HG02610 (cell line): ENCODE measurements around the gene IMPDH2.
"Not testable (repeated sequence)": the region's sequence is repeated elsewhere in the genome, so short reads cannot be mapped to it uniquely, and the experiment has no call there.

Source experiments
- ATAC-seq: cut with Tn5 transposase; IDR thresholded peaks from one replicate; pipeline ENCODE4 v1.9.1; 2021; ENCODE audit warnings: mild to moderate bottlenecking, moderate library complexity; ENCODE audit not compliant: unreplicated experiment

The IMPDH2 gene

DNA sequence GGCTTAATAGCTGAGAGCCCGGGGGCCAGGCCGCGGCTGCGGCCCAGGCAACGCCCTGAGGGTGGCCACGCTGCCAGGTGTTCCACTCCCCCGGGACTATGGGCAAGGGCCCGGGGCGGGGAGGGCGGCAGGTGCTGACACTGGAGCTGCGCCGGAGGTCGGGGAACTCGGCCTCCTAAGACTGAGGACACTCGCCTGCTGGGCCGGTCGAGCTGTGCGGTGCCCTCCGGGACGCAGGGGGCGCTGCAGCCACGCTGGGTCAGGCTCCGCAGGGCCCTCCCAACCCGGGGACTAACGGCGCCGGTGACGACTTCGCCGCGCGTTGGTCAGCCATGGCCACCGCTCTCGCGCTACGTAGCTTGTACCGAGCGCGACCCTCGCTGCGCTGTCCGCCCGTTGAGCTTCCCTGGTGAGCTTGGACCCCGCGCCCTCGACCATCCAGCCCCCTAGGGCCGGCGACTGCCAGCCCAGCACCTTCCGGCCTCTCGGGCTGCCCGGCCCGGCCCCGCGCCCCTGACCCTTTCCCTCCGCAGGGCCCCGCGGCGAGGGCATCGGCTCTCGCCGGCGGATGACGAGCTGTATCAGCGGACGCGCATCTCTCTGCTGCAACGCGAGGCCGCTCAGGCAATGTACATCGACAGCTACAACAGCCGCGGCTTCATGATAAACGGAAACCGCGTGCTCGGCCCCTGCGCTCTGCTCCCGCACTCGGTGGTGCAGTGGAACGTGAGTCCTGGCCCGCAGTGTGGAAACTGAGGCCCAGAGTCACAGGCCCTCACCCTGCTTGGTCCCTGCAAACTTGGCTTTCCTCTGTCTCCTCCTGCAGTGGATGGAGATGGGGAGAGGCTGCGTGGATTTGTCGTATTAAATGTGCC, 7.1 kb downstream of the IMPDH2 start, which contains the start of gene NDUFAF3:
TSS of gene NDUFAF3 (plus strand) at position 309 of the 875 bp plus-strand sequence. CDS start at position 333, 24 bp downstream.
- peak; percentile 62 for ATAC-seq

DNA sequence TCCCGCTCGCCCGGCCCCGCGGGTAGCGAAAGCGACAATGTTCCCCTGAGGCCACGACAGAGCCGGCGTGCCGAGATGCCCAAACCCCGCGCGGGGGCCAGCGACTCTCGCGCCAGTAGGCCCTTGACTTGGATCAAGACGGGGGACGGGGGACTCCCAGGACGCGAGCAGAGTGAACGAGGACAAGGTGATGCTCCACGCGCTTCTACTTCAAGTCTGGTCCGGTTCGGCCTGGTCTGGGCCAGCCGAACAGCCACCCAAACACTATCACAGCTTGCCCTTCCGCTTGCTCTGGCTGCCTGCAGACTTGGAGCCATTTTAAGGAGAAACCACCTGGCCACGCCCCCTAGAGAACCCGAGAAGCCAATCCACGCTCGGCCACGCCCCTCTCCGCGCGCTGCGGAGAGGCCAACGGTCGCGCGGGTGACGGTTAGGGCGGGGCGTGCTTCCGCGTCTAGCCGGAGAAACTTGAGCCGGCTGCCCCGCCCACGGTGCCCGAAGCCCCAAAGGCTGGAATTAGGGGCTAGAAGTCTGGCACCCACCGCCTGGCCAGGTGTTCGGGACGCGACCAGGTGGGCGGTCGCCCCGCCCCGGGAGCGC, 7.9 kb downstream of the IMPDH2 start:
- ATAC-seq, result peak; percentile 47

DNA sequence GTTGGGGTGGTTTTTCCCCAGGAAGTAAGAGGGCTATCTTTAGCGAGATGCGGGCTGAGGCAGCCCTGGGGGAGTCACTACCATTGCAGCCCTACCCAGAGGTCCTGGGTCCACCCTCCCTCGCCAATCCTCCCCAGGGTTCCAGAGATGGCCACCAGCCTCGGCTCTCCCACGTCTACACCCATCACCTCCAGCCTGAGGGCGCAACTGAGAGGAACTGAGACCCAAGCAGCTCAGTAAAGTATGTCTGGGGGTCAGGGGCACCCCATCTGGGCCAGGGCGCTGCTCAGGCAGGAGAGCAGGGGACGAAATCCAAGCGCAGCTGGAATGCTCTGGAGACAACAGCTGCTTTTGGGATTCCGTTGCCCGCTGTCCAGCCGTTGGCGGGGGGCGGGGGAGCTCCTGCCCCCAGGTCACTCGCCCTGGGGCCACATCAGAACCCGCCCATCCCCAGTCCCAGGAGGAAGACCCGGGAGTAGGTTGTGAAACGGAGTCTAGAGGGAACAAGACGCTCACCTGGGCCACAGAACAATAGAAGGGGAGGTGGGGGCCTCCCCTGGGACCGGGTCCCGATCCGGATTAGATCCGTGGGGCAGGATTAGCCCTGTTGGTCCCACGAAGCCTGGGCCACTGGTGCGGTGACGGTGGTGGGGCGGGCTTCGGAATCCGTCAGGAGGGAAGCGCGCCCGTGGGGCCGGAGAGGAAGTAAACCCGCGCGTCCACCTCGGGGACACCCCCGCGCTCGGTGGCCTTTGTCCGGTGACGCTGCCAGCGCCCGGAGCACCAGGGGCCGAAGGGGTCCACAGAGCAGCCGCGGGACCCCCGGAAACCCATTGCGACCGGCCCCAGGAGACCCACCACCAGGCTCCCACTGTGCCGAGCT, 8.6 kb downstream of the IMPDH2 start:
- no peak for ATAC-seq

DNA sequence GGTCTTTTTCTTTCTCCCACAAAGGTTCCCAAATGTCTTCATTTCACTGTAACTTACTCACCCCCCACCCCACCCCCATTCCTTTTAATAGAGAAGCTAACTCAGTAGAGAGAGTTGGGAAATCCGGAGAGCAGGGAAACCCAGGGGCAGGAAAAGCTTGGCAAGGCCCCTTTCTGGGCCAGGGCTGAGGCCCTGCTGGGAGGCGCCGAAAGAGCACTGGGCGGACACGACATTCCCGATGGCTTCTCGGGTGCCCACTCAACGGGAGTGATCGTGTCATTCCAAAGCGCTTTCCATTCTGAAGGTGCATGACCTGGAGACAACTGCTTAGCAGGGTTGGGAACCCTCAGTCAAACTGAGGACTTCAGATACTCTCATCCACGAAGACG, 9.3 kb downstream of the IMPDH2 start:
- ATAC-seq, result no peak

DNA sequence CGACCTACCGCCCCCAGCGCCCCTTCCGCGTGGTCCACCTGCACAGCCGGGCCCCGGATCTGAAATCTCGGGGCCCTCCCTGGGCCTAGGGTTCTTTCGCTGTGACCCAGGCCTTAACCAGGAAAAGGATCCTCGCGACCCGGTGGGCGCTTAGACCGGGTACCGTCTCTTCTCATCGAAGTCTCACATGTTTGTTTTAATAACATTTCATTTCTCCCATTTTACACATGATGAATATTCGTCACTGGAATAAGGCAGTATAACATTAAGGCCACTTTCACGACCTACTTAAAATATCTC, 10.5 kb downstream of the IMPDH2 start:
- ATAC-seq, result no peak

DNA sequence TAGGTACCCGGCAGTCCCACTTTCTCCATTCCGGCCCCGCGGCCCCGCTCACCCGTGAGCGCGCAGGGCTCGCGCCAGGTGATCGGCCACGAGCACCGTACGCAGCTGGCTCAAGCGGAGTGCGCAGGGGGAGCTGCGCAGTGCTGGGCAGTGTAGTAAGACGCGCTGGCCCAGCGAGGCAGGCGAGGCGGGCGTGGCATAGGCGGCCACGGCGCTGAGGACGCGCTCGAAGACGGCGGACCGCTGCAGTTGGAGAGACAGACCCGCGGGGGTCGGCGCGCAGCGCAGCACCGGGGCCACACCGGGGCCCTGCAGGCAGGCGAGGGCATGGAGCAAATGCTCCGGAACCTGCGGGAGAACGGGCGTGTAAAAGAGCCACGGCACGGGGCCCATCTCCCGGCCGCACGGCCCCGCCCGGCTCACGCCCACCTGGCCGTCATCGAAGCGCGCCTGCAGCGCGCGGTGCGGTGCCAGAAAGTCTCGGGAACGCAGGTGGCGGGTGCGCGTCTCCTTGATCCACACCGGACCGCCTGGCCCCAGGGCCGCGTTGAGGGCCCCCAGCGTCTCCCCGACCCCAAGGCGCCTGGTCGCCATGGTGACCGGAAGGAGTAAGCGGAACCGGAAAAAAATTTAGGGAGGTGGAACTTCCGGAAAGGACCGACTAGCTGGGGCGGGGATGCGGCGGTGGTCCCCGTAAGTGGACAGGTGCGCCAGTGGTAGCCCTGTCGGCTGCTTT, 11.1 kb downstream of the IMPDH2 start, which contains the start of gene DALRD3:
TSS of gene DALRD3 (minus strand) at position 610 of the 736 bp plus-strand sequence. CDS start at position 594, 16 bp downstream.
- ATAC-seq, result no peak

DNA sequence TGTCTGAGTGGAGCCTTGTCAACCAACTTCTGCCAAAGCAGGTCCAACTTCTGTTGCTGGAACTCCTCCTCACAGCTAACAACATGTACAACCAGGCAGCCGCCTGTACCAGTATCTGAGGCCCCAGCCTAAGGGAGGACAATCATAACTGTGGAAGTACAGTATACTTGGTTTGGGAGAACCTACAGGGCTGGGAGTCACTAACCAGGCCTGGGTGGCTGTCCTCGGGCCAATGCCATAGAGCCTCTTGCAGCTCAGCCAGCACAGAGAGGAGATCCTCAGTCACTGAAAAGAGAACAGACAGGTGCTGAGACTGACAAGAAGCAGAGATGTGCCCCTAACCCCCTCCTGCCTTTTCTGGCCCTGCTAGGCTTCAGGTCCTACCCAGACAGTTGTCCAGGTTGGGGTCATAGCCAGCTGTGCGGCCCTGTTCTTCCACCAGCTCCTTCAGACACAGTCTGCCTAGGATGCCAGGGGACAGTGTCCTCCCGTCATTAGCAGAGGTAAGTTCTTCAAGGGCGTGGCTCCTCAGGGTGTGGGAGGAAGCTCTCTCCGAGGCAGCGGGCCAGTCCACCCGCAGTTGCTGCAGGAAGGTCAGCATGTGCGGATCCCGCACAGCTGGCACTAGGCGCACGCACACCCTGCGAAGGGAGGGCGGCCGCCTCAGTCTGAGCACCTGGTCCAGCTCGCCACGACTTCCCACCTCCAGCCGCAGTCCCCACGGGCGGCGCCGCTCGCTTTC, 11.8 kb downstream of the IMPDH2 start:
- no peak for ATAC-seq

DNA sequence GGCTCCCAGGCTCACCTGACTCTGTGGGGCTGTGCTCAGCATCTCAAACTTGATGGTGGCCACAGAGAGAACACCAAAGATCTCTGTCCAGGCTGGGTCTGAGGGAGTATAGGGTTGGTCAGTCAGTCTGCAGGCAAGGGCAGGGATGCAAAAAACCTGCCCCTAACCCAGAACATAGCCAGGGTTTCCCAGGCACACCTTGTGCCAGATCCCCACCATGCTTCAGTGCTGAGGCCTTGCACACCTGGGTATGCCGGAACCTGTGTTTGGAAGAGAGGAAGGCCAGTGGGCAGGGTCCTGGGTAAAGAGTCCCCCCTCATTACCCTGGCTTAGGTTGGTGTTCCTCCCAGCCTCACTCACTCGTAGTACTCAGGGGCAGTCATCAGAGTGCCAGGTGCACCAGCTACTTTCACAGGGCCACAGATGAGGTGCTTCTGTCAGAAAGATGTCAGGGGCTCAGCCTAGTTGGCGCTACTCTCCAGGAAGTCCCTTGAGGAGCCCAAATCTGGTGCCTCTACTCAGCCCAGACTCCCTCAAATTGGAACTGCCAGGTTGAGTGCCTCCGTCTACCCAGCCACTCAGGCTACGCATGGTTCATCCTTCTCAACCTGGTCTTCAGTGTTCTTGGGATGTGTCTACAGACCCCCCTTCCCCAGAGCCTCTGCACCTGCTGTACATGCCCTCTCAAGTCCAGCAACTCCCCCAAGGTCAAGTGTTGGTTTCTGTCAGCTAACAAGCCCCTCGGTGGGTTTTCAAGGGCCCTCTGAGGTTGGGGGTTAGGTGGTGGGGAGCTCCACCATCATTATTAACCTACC, 12.6 kb downstream of the IMPDH2 start:
- no peak for ATAC-seq

DNA sequence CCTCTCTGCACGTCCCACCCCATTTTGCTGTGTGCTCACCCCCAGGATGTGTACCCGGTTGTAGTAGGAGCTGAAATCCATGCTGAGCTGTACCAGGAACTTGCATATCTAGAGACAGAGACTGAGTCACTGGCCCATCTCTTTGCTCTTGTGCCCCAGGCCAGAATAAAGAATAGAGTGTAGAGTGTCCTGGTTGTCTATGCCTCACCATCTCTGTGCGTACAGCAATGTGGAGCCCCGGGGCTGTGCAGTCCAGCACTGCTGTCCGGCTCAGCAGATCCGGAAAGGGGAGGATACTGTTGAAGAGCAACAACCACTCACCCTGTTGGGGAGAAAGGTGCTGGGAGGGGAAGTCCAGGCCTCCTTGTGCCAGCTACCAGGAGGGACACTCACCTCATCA, 13.4 kb downstream of the IMPDH2 start:
- no peak for ATAC-seq

DNA sequence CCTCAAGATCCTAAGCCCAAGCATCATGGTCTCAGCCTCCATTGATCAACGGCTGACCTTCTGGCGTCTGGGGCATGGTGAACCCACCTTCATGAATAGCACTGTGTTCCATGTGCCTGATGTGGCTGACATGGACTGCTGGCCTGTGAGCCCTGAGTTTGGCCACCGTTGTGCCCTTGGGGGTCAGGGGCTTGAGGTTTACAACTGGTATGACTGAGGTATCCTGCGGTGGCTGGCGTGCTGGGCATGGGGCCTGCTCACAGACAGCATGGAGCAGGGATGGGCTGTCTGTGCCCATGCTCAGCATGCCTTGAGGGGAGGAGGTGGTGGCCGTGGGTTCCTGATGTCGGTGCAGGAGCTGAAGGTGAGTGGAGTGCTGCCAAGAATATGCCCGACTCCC, 14.1 kb downstream of the IMPDH2 start:
- ATAC-seq, result no peak

DNA sequence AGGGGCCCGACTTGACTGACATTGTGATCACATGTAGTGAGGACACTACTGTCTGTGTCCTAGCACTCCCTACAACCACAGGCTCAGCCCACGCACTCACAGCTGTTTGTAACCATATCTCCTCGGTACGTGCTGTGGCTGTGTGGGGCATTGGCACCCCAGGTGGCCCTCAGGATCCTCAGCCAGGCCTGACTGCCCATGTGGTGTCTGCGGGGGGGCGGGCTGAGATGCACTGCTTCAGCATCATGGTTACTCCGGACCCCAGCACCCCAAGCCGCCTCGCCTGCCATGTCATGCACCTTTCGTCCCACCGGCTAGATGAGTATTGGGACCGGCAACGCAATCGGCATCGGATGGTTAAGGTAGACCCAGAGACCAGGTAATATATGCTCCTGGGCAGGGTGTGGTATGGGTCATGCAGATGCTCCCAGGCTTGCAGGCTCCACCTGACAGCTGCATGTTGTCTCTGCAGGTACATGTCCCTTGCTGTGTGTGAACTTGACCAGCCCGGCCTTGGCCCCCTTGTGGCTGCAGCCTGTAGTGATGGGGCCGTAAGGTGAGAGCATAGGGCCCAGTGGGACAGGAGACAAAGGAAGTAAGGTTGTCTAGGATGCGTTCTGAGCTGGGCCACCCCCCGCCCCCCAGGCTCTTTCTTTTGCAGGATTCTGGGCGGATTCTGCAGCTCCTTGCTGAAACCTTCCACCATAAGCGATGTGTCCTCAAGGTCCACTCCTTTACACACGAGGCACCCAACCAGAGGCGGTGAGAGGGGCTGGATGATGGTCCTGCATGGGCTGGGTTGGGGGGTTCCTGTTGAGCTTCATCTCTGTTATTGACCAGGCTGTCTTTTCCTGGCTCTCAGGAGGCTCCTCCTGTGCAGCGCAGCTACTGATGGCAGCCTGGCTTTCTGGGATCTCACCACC, 15.2 kb downstream of the IMPDH2 start:
- ATAC-seq, result no peak

DNA sequence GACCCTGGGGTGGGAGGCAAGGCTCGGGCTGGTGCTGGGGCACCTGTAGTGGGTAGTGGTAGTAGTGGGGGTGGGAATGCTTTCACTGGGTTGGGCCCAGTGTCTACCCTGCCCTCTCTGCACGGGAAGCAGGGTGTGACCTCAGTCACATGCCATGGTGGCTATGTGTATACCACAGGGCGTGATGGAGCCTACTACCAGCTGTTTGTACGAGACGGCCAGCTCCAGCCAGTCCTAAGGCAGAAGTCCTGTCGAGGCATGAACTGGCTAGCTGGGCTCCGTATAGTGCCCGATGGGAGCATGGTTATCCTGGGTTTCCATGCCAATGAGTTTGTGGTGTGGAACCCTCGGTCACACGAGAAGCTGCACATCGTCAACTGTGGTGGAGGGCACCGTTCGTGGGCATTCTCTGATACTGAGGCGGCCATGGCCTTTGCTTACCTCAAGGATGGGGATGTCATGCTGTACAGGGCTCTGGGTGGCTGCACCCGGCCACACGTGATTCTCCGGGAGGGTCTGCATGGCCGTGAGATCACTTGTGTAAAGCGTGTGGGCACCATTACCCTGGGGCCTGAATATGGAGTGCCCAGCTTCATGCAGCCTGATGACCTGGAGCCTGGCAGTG, 16.0 kb downstream of the IMPDH2 start:
- ATAC-seq, result no peak

DNA sequence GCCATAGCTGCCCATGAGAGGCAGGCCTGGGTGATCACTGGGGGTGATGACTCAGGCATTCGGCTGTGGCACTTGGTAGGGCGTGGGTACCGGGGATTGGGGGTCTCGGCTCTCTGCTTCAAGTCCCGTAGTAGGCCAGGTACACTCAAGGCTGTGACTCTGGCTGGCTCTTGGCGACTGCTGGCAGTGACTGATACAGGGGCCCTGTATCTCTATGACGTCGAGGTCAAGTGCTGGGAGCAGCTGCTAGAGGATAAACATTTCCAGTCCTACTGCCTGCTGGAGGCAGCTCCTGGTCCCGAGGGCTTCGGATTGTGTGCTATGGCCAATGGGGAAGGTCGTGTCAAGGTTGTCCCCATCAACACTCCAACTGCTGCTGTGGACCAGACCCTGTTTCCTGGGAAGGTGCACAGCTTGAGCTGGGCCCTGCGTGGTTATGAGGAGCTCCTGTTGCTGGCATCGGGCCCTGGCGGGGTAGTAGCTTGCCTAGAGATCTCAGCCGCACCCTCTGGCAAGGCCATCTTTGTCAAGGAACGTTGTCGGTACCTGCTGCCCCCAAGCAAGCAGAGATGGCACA, 16.7 kb downstream of the IMPDH2 start:
- no peak for ATAC-seq

DNA sequence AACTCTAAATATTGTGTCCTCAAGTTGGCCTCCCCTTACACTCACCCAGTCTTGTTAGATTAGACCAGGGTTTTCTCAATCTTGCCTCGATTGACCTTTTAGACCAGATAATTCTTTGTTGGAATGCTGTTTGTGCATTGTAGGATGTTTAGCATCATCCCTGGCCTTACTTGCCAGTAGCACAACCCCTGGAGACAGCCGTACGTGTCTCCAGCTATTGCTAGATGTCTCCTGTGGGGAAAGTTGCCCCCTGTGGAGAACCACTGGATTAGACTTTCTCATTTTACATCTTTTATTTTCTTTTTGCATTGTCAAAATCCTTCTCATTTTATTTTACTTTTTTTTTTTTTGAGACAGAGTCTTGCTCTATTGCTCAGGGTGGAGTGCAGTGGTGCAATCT, 19.8 kb downstream of the IMPDH2 start:
- no peak for ATAC-seq

DNA sequence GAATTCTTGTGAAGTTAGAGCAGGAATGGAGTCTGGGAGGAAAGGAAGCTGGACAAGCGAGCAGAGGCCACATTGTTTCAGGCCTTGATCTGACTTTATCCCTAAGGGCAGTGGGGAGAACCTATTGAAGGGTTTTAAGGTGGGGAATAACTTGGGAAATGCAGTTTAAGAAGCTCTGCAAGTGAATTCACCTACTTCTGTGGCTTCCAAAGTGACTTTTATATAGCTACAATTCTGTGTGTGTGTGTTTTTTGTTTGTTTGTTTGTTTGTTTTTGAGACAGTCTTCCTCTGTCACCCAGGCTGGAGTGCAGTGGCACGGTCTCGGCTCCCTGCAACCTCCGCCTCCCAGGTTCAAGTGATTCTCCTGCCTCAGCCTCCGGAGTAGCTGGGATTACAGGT, 20.6 kb downstream of the IMPDH2 start:
- ATAC-seq, result not testable (repeated sequence)

DNA sequence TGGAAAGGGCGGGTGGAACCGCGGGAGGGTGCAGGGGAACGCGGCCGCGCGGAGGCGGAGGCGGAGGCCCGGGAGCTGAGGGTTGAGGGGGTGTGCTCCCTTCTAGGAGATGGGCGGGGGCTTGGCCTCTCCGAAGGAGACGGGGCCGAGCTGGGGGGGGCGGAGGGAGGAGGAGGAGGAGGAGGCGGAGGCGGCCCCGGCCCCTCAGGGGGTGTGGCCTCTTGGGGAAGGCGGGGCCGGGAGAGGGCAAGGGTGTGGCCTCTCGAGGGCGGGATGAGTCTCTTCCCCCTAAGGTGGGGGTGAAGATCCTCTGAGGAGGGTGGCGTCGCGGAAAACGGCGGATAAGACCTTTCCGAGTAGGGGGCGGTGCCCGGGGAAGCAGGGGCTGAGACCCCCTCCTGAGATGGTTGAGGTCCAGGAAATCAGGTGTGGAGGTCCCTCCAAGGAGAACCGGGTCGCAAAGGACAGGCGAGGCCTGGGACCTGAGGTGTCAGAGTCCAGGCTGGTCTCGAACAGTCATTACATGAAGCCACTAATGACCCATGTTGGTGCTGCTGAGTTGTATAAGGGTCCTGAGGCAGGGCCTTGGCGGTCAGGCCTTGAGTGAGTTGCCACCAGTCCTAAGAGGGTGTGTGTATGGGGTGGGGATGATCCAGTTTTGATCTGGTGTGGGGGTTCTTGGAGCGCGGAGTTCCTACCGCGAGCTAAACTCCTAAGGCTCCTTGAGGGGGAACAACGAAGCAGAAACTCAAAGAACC, 21.2 kb downstream of the IMPDH2 start:
- ATAC-seq, result peak; percentile 41
